PC-3 (cell line): ENCODE measurements around the gene ARPC5. TPM values are rescaled to one million over a fixed set of nuclear protein-coding genes. Genes with fewer than 3 reads are reported as not detected.

Source experiments
- ATAC-seq: fragments of 200-7000 bp; cut with Tn5 transposase; 2 replicates; pipeline ENCODE4 v1.9.1; 2020; ENCODE audit warnings: mild to moderate bottlenecking, moderate library complexity
- BruUV-seq: library from RNA; stranded (reverse); fragments of 400-500 nt; replicated peaks from 2 replicates; lab custom pipeline; 2021; lab: Mats Ljungman, UMichigan
- CTCF ChIA-PET: fragments of 300-600 bp; sonication (Branson Sonifier 250); formaldehyde crosslinking; loops from one replicate; lab custom pipeline; 2022; ENCODE audit warnings: antibody characterized with exemption; lab: Charles Lee
- POLR2A ChIA-PET: fragments of 300-600 bp; sonication (Branson Sonifier 250); formaldehyde crosslinking; loops from one replicate; lab custom pipeline; 2022; ENCODE audit warnings: antibody characterized with exemption; ENCODE audit not compliant: unreplicated experiment; lab: Charles Lee
- DNase-seq: peaks from one replicate; pipeline ENCODE4 v3.0.0-alpha.2; 2015
- H2AFZ ChIP-seq: fragments of 300-600 bp; sonication (generic); 2 replicates; pipeline ENCODE4 v1.6.0; 2016; ENCODE audit warnings: antibody characterized with exemption, low read length
- H3F3A ChIP-seq: fragments of 300-600 bp; sonication (generic); one replicate; pipeline ENCODE4 v1.6.0; 2017; ENCODE audit warnings: antibody characterized with exemption, low read length, control low read depth, mild to moderate bottlenecking; ENCODE audit not compliant: unreplicated experiment
- H3K27ac ChIP-seq: fragments of 300-600 bp; sonication (generic); 2 replicates; pipeline ENCODE4 v1.5.1; 2016; ENCODE audit warnings: mild to moderate bottlenecking, low read length
- H3K27me3 ChIP-seq: fragments of 300-600 bp; sonication (generic); 2 replicates; pipeline ENCODE4 v1.6.1; 2016; ENCODE audit warnings: low read length, mixed read lengths
- H3K36me3 ChIP-seq: fragments of 300-600 bp; sonication (generic); 2 replicates; pipeline ENCODE4 v1.6.1; 2016; ENCODE audit warnings: low read depth, mixed run types, low read length, mixed read lengths
- H3K4me1 ChIP-seq: fragments of 300-600 bp; sonication (generic); 2 replicates; pipeline ENCODE4 v1.5.1; 2016; ENCODE audit warnings: low read length; ENCODE audit not compliant: insufficient read depth
- H3K4me2 ChIP-seq: fragments of 300-600 bp; sonication (generic); 2 replicates; pipeline ENCODE4 v1.6.0; 2016; ENCODE audit warnings: low read length
- H3K4me3 ChIP-seq: fragments of 300-600 bp; sonication (generic); 2 replicates; pipeline ENCODE4 v1.5.1; 2016; ENCODE audit warnings: mild to moderate bottlenecking, low read length, mixed read lengths
- H3K79me2 ChIP-seq: fragments of 300-600 bp; sonication (generic); 2 replicates; pipeline ENCODE4 v1.6.1; 2017; ENCODE audit warnings: low read length, mixed read lengths
- H3K9ac ChIP-seq: fragments of 300-600 bp; sonication (generic); 2 replicates; pipeline ENCODE4 v1.6.0; 2016; ENCODE audit warnings: mild to moderate bottlenecking, low read length
- H3K9me2 ChIP-seq: fragments of 300-600 bp; sonication (generic); replicated peaks from 2 replicates; pipeline ENCODE4 v1.6.1; 2016; ENCODE audit warnings: mixed run types, low read length, mixed read lengths
- H3K9me3 ChIP-seq: fragments of 300-600 bp; sonication (generic); 2 replicates; pipeline ENCODE4 v1.6.1; 2016; ENCODE audit warnings: low read length, mixed read lengths
- H4K20me1 ChIP-seq: fragments of 300-600 bp; sonication (generic); 2 replicates; pipeline ENCODE4 v1.6.1; 2016; ENCODE audit warnings: low read length, mixed read lengths
- CTCF ChIP-seq: fragments of 300-600 bp; sonication (generic); conservative IDR thresholded peaks from 2 replicates; pipeline ENCODE4 v1.5.1; 2017; ENCODE audit warnings: antibody characterized with exemption, low read depth, mild to moderate bottlenecking, low read length
- EZH2 ChIP-seq: fragments of 300-600 bp; sonication (generic); IDR thresholded peaks from one replicate; pipeline ENCODE4 v1.6.1; 2017; ENCODE audit warnings: antibody characterized with exemption, mild to moderate bottlenecking, low read length; ENCODE audit not compliant: unreplicated experiment
- EZH2phosphoT487 ChIP-seq: fragments of 300-600 bp; sonication (generic); IDR thresholded peaks from 2 replicates; pipeline ENCODE4 v1.6.1; 2018; ENCODE audit warnings: mild to moderate bottlenecking, antibody characterized with exemption, low read length, borderline replicate concordance
- intact Hi-C: fragments of 100-400 bp; cut with micrococcal nuclease; formaldehyde crosslinking; loops from 2 replicates; pipeline ENCODE4 v1.9.0; 2023
- total RNA-seq: library from RNA; depleted of rRNA; stranded (reverse); fragments of >200 nt; gene quantifications from 2 replicates; pipeline ENCODE4 v1.2.3, GENCODE V29; 2014

ARPC5 gene
- total RNA-seq, 1 experiment from 2014 or later: 76.1 TPM

- BruUV-seq: no TSS peak
- Histone ChIP-seq H3K9ac (peak overlapping the region; percentile 31), H3K9me2 (no peaks in the 10 kb centered on the region), H3K27ac (no peak overlapping the region), H3K9me3 (no peaks in the 10 kb centered on the region), H3K4me3 (peak overlapping the region; percentile 93), H2AFZ (no peak overlapping the region), H3K36me3 (peaks cover 26% of the 10 kb centered on the region), H3K4me2 (peak overlapping the region; percentile 99), H3K4me1 (peaks cover 38% of the 10 kb centered on the region), H3F3A (no peaks in the 10 kb centered on the region), H3K79me2 (peaks cover 60% of the 10 kb centered on the region), H4K20me1 (peaks cover 8% of the 10 kb centered on the region), H3K27me3 (no peaks in the 10 kb centered on the region)
- TF ChIP-seq CTCF (no peak), EZH2phosphoT487 (no peak), EZH2 (no peak)
- intact Hi-C loops: no loop called here
- ATAC-seq (no peak), DNase-seq (no peak)
- CTCF ChIA-PET: no interaction called here
- POLR2A ChIA-PET: no interaction called here
These were observed 2.6 kb downstream of the ARPC5 start for GRCh38 chr1:183632964-183633363.

GRCh38 chr1:183632114-183632513, 3.5 kb downstream of the ARPC5 start:
- ATAC-seq (no peak), DNase-seq (no peak)
- peaks cover 64% of the 10 kb centered on the region for H3K79me2 ChIP-seq

More at GRCh38 chr1:183632114-183632513, 3.5 kb downstream of the ARPC5 start:
- no peak overlapping the region for H2AFZ ChIP-seq
- H3F3A ChIP-seq: no peaks in the 10 kb centered on the region
- H3K27me3 ChIP-seq: no peaks in the 10 kb centered on the region
- intact Hi-C loops: no loop called here
- peaks cover 30% of the 10 kb centered on the region for H3K36me3 ChIP-seq
- peak overlapping the region; percentile 93 for H3K4me3 ChIP-seq
- TF ChIP-seq EZH2phosphoT487: no peak
- no peak for TF ChIP-seq EZH2
- TF ChIP-seq CTCF: no peak
- peaks cover 38% of the 10 kb centered on the region for H3K4me1 ChIP-seq
- peak overlapping the region; percentile 31; the same call in 1 of the 2 replicates for H3K9ac ChIP-seq
- ChIA-PET POLR2A (interaction anchor here (0.7 kb wide), 2 partner anchors 63 to 239 kb away, joined by 3 to 19 read pairs; no protein-coding TSS in a partner anchor), CTCF (no interaction called here)
- no peak overlapping the region for H3K27ac ChIP-seq
- peaks cover 8% of the 10 kb centered on the region for H4K20me1 ChIP-seq
- H3K9me3 ChIP-seq: no peaks in the 10 kb centered on the region
- H3K4me2 ChIP-seq: peak overlapping the region; percentile 99
- BruUV-seq: no TSS peak
- no peaks in the 10 kb centered on the region for H3K9me2 ChIP-seq
